Stimulated activated CD8-positive, alpha-beta memory T cell treated with anti-CD3 and anti-CD28 coated beads, Interleukin-2, amount 100 ng/mL, for 48 hours (primary cell): ENCODE data around the gene GTF3C1.
"Not testable (repeated sequence)": the region's sequence is repeated elsewhere in the genome, so short reads cannot be mapped to it uniquely, and the experiment has no call there.

Experiments used
- DNase-seq, 2 donors: peaks; one replicate each; pipeline ENCODE4 v3.0.0-alpha.2; 2020; ENCODE audit warnings: low read depth in 2 of 2

The GTF3C1 gene

GRCh38 chr16:27549746-27550581 is at the start of gene GTF3C1, which contains the start of gene KATNIP:
TSS of gene GTF3C1 (minus strand) at chr16:27549913. CDS start at chr16:27549890, 23 bp downstream.
TSS of gene KATNIP (plus strand) at chr16:27550144. CDS start at chr16:27550171, 27 bp downstream.
- DNase-seq: peak; percentile 100

GRCh38 chr16:27598931-27599565 is 49.3 kb upstream of the GTF3C1 start:
- no peak for DNase-seq

- no peak for DNase-seq
These were observed 48.5 kb upstream of the GTF3C1 start for GRCh38 chr16:27598220-27598619.

GRCh38 chr16:27597361-27597760 is 47.6 kb upstream of the GTF3C1 start:
- DNase-seq: no peak

GRCh38 chr16:27596411-27596810 is 46.7 kb upstream of the GTF3C1 start:
- no peak for DNase-seq

- DNase-seq: no peak
These were observed 46.3 kb upstream of the GTF3C1 start for GRCh38 chr16:27595993-27596392.

GRCh38 chr16:27595475-27595874 is 45.8 kb upstream of the GTF3C1 start:
- DNase-seq: no peak

GRCh38 chr16:27591837-27592236 is 42.1 kb upstream of the GTF3C1 start:
- DNase-seq: no peak

- no peak for DNase-seq
These were observed 38.3 kb upstream of the GTF3C1 start for GRCh38 chr16:27588057-27588456.

- DNase-seq: no peak
These were observed 37.0 kb upstream of the GTF3C1 start for GRCh38 chr16:27586711-27587110.

- DNase-seq: no peak
These were observed 35.5 kb upstream of the GTF3C1 start for GRCh38 chr16:27585200-27585599.

- DNase-seq: no peak
These were observed 33.9 kb upstream of the GTF3C1 start for GRCh38 chr16:27583634-27584033.

GRCh38 chr16:27582883-27583282 is 33.2 kb upstream of the GTF3C1 start:
- DNase-seq: no peak

- no peak for DNase-seq
These were observed 29.6 kb upstream of the GTF3C1 start for GRCh38 chr16:27579087-27579980.

- DNase-seq: no peak
These were observed 27.0 kb upstream of the GTF3C1 start for GRCh38 chr16:27576729-27577128.

GRCh38 chr16:27572711-27573110 is 23.0 kb upstream of the GTF3C1 start:
- DNase-seq: no peak

- no peak for DNase-seq
These were observed 22.0 kb upstream of the GTF3C1 start for GRCh38 chr16:27571433-27572326.

- not testable (repeated sequence) for DNase-seq
These were observed 21.3 kb upstream of the GTF3C1 start for GRCh38 chr16:27570986-27571385.

GRCh38 chr16:27568077-27568476 is 18.4 kb upstream of the GTF3C1 start:
- DNase-seq: no peak

GRCh38 chr16:27566417-27566816 is 16.7 kb upstream of the GTF3C1 start:
- DNase-seq: no peak

GRCh38 chr16:27564224-27564623 is 14.5 kb upstream of the GTF3C1 start:
- no peak for DNase-seq
